IMR-90 (cell line): ENCODE measurements around the gene CA9. TPM values are rescaled to one million over a fixed set of nuclear protein-coding genes. Genes with fewer than 3 reads are reported as not detected.

Source experiments
- ATAC-seq: fragments of 200-7000 bp; cut with Tn5 transposase; 2 replicates; pipeline ENCODE4 v1.9.1; 2020; ENCODE audit warnings: low read depth, mild to moderate bottlenecking, moderate library complexity
- BruUV-seq: library from RNA; stranded (reverse); fragments of 400-500 nt; replicated peaks from 2 replicates; lab custom pipeline; 2021; lab: Mats Ljungman, UMichigan
- CTCF ChIA-PET: fragments of 300-600 bp; formaldehyde crosslinking; extraction: SDS; loops from one replicate; lab custom pipeline; 2021; ENCODE audit warnings: antibody characterized with exemption; lab: Yijun Ruan, JAX
- POLR2A ChIA-PET: fragments of 300-600 bp; sonication (Branson Sonifier 250); formaldehyde crosslinking; loops from one replicate; lab custom pipeline; 2022; ENCODE audit warnings: antibody characterized with exemption; ENCODE audit not compliant: unreplicated experiment; lab: Charles Lee
- DNase-seq: peaks from one replicate; pipeline ENCODE4 v3.0.0; 2013
- H2AFZ ChIP-seq: replicated peaks from 2 replicates; pipeline ENCODE3; 2013; ENCODE audit warnings: low read length, mild to moderate bottlenecking; ENCODE audit not compliant: poor library complexity
- H2AK5ac ChIP-seq: 2 replicates; pipeline ENCODE4 v1.6.1; 2013; ENCODE audit warnings: low read depth, low read length, inconsistent platforms
- H2AK9ac ChIP-seq: replicated peaks from 2 replicates; pipeline ENCODE3; 2013; ENCODE audit warnings: mild to moderate bottlenecking, low read depth, low read length, moderate library complexity; ENCODE audit not compliant: poor library complexity
- H2BK120ac ChIP-seq: 2 replicates; pipeline ENCODE4 v1.6.1; 2013; ENCODE audit warnings: low read depth, low read length, inconsistent platforms
- H2BK15ac ChIP-seq: 3 replicates; pipeline ENCODE4 v1.6.1; 2013; ENCODE audit warnings: low read depth, low read length, inconsistent platforms
- H2BK20ac ChIP-seq: 2 replicates; pipeline ENCODE4 v1.6.1; 2013; ENCODE audit warnings: low read depth, mild to moderate bottlenecking, inconsistent platforms, low read length, moderate library complexity
- H2BK5ac ChIP-seq: 2 replicates; pipeline ENCODE4 v1.6.1; 2013; ENCODE audit warnings: mild to moderate bottlenecking, low read depth, low read length, inconsistent platforms; ENCODE audit not compliant: poor library complexity, severe bottlenecking
- H3K14ac ChIP-seq: replicated peaks from 2 replicates; pipeline ENCODE4 v1.6.1; 2013; ENCODE audit warnings: low read depth, low read length, inconsistent platforms
- H3K18ac ChIP-seq: 2 replicates; pipeline ENCODE4 v1.6.1; 2013; ENCODE audit warnings: low read depth, low read length, control low read depth
- H3K23ac ChIP-seq: 2 replicates; pipeline ENCODE4 v1.6.1; 2013; ENCODE audit warnings: low read depth, low read length, inconsistent platforms
- H3K27ac ChIP-seq: 2 replicates; pipeline ENCODE4 v1.5.1; 2013; ENCODE audit warnings: mild to moderate bottlenecking, control low read depth, low read length; ENCODE audit not compliant: insufficient read depth
- H3K27me3 ChIP-seq: 2 replicates; pipeline ENCODE4 v1.6.1; 2013; ENCODE audit warnings: low read length; ENCODE audit not compliant: control insufficient read depth, insufficient read depth
- H3K36me3 ChIP-seq: 2 replicates; pipeline ENCODE4 v1.6.1; 2013; ENCODE audit warnings: low read length, mixed read lengths; ENCODE audit not compliant: control insufficient read depth, insufficient read depth
- H3K4ac ChIP-seq: 2 replicates; pipeline ENCODE4 v1.6.1; 2013; ENCODE audit warnings: low read depth, low read length, inconsistent platforms
- H3K4me1 ChIP-seq: 2 replicates; pipeline ENCODE4 v1.6.1; 2013; ENCODE audit warnings: low read length, mixed read lengths; ENCODE audit not compliant: control insufficient read depth, insufficient read depth
- H3K4me2 ChIP-seq: 2 replicates; pipeline ENCODE4 v1.6.1; 2013; ENCODE audit warnings: low read depth, mild to moderate bottlenecking, control low read depth, low read length, moderate library complexity
- H3K4me3 ChIP-seq: 2 replicates; pipeline ENCODE4 v1.5.1; 2013; ENCODE audit warnings: low read depth, mild to moderate bottlenecking, control low read depth, low read length, moderate library complexity; ENCODE audit not compliant: insufficient read depth
- H3K56ac ChIP-seq: 2 replicates; pipeline ENCODE4 v1.6.1; 2013; ENCODE audit warnings: low read length, inconsistent platforms; ENCODE audit not compliant: insufficient read depth; ENCODE audit errors: extremely low read depth
- H3K79me1 ChIP-seq, 2 experiments: 2 replicates each; pipeline ENCODE4 v1.6.1; 2013; ENCODE audit warnings: low read length in 2 of 2, inconsistent platforms in 1 of 2, low read depth in 1 of 2
- H3K9ac ChIP-seq: 2 replicates; pipeline ENCODE4 v1.6.1; 2013; ENCODE audit warnings: low read depth, low read length, control low read depth
- H3K9me1 ChIP-seq: 2 replicates; pipeline ENCODE4 v1.6.1; 2013; ENCODE audit warnings: low read length, inconsistent platforms; ENCODE audit not compliant: insufficient read depth
- H3K9me3 ChIP-seq: 2 replicates; pipeline ENCODE4 v1.6.1; 2013; ENCODE audit warnings: low read length; ENCODE audit not compliant: control insufficient read depth, insufficient read depth
- H4K20me1 ChIP-seq: 2 replicates; pipeline ENCODE4 v1.6.1; 2013; ENCODE audit warnings: low read length, inconsistent platforms; ENCODE audit not compliant: insufficient read depth
- H4K5ac ChIP-seq: 2 replicates; pipeline ENCODE4 v1.6.1; 2013; ENCODE audit warnings: mild to moderate bottlenecking, low read depth, low read length, control low read depth
- H4K8ac ChIP-seq, 2 experiments: 2 replicates each; pipeline ENCODE4 v1.6.1; 2013; ENCODE audit warnings: low read depth in 2 of 2, low read length in 2 of 2, control low read depth in 1 of 2, inconsistent platforms in 1 of 2
- H4K91ac ChIP-seq: 2 replicates; pipeline ENCODE4 v1.6.1; 2013; ENCODE audit warnings: low read depth, low read length, inconsistent platforms; ENCODE audit not compliant: insufficient read depth
- BHLHE40 ChIP-seq: fragments of 150-350 bp; IDR thresholded peaks from 2 replicates; pipeline ENCODE4 v1.6.1; 2016; ENCODE audit warnings: mild to moderate bottlenecking, low read depth, low read length
- FOS ChIP-seq: fragments of 150-350 bp; IDR thresholded peaks from 2 replicates; pipeline ENCODE4 v1.6.1; 2016; ENCODE audit warnings: low read depth, low read length
- NFE2L2 ChIP-seq: fragments of 150-350 bp; IDR thresholded peaks from 2 replicates; pipeline ENCODE4 v1.6.1; 2016; ENCODE audit warnings: low read depth, mild to moderate bottlenecking, low read length
- RAD21 ChIP-seq: IDR thresholded peaks from 2 replicates; pipeline ENCODE4 v1.6.1; 2012; ENCODE audit warnings: low read length, improper control_type of control experiment
- RCOR1 ChIP-seq: IDR thresholded peaks from 2 replicates; pipeline ENCODE4 v1.6.1; 2012; ENCODE audit warnings: mild to moderate bottlenecking, low read length, improper control_type of control experiment; ENCODE audit not compliant: insufficient replicate concordance
- SMC3 ChIP-seq: fragments of 150-350 bp; IDR thresholded peaks from 2 replicates; pipeline ENCODE4 v1.6.1; 2016; ENCODE audit warnings: low read depth, mild to moderate bottlenecking, antibody characterized with exemption, low read length, moderate library complexity
- WGBS, 2 experiments: methylation state at CpG; one replicate each; pipeline versions ENCODE4 v1.1.5 to v1.1.7; 2013; ENCODE audit warnings: missing lambda C conversion rate in 2 of 2; ENCODE audit not compliant: insufficient read length in 1 of 2; ENCODE audit errors: extremely low coverage in 2 of 2; 5-methylcytosine and 5-hydroxymethylcytosine counted together
- dilution Hi-C: fragments of 300-500 bp; cut with HindIII; formaldehyde crosslinking; loops from one replicate; pipeline ENCODE4 v1.14.3; 2018; ENCODE audit warnings: low sequenced_read_pairs; ENCODE audit not compliant: unreplicated experiment
- in situ Hi-C: fragments of 300-500 bp; cut with MboI; formaldehyde crosslinking; loops from 3 replicates; pipeline ENCODE4 v1.14.3; 2019; ENCODE audit warnings: low sequenced_read_pairs, inconsistent platforms, mixed read lengths
- intact Hi-C: fragments of 100-400 bp; cut with micrococcal nuclease; formaldehyde crosslinking; loops from 2 replicates; pipeline ENCODE4 v1.10.0; 2022
- polyA plus RNA-seq, 3 experiments: library from polyadenylated mRNA; depleted of rRNA; stranded (reverse); fragments of >200 nt; gene quantifications; 2 replicates each; pipeline ENCODE4 v1.2.3, GENCODE V29; 2012; ENCODE audit warnings: low replicate concordance in 1 of 3
- total RNA-seq: library from RNA; depleted of rRNA; stranded (reverse); fragments of >200 nt; gene quantifications from 2 replicates; pipeline ENCODE4 v1.2.3, GENCODE V29; 2012
- TF ChIP-seq, protein P1 (sequence below): fragments of 150-350 bp; IDR thresholded peaks from 2 replicates; pipeline ENCODE4 v1.6.1; 2016; ENCODE audit warnings: low read depth, mild to moderate bottlenecking, low read length, moderate library complexity, borderline replicate concordance
- TF ChIP-seq, protein P2 (sequence below): conservative IDR thresholded peaks from 2 replicates; pipeline ENCODE4 v1.5.1; 2012; ENCODE audit warnings: mild to moderate bottlenecking, low read depth, low read length, improper control_type of control experiment

The CA9 gene
- total and polyA plus RNA-seq, 2 of the 4 experiments (the other 2 are of a cell fraction): 0.54 to 3.9 TPM

DNA sequence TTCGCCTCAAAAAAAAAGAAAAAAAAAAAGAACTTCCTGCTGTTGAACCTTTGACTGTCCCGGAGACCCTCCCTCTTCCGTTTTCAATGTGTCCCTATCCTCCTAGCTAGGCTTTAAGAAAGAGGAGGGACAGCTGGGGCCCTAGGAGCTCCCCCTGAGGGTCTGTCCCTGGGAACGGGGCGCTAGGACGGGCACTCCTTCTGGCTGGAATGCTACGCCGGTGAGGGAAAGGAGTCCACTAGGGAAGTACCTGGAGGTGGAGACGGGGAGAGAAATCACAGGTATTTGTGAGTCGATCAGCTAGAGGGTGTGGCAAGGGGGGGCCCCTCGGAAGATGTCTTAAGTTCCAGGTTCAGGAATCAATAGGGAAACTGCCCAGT lies 27.6 kb upstream of the CA9 start:
- ChIA-PET CTCF (interaction anchor here (0.7 to 2.6 kb wide), 4 partner anchors 12 to 34 kb away, joined by 3 to 19 read pairs (median 8); partner anchors contain the start of genes CCDC107 and RMRP), POLR2A (interaction anchor here (0.5 kb wide), 1 partner anchor 77 kb away, joined by 6 read pairs; no protein-coding TSS in a partner anchor)
- H3K9me1 ChIP-seq: no peaks in the 10 kb centered on the region
- peaks cover 8% of the 10 kb centered on the region for H3K4me1 ChIP-seq
- no peaks in the 10 kb centered on the region for H3K27me3 ChIP-seq
- no peak overlapping the region; the same call in 1 of the 2 replicates for H2BK120ac ChIP-seq
- H4K5ac ChIP-seq: peak overlapping the region; percentile 71
- H3K36me3 ChIP-seq: no peaks in the 10 kb centered on the region
- intact Hi-C loops: no loop called here
- ATAC-seq: no peak; the same call in 1 of the 2 replicates
- peak overlapping the region; percentile 81 for H4K91ac ChIP-seq
- H3K4me3 ChIP-seq: peak overlapping the region; percentile 54
- peak overlapping the region; percentile 87 for H2AK9ac ChIP-seq
- H4K8ac ChIP-seq: peak overlapping the region; percentile 88 to 97
- no peak overlapping the region for H3K56ac ChIP-seq
- dilution Hi-C loops: no loop called here
- peak overlapping the region; percentile 97 for H2AFZ ChIP-seq
- H3K14ac ChIP-seq: peak overlapping the region; percentile 96
- peak overlapping the region; percentile 61 for H2BK5ac ChIP-seq
- H3K9me3 ChIP-seq: no peaks in the 10 kb centered on the region
- H3K23ac ChIP-seq: peak overlapping the region; percentile 91
- H3K9ac ChIP-seq: peak overlapping the region; percentile 73
- no peak overlapping the region for H2BK20ac ChIP-seq
- H2AK5ac ChIP-seq: no peak overlapping the region
- no peaks in the 10 kb centered on the region for H4K20me1 ChIP-seq
- in situ Hi-C loops: no loop called here
- WGBS, 2 experiments: 0% methylated on average over 1 of the region's 11 CpGs; no CpG with 5 or more reads in 1 of the 2 experiments
- H3K18ac ChIP-seq: peak overlapping the region; percentile 43
- H3K4me2 ChIP-seq: peak overlapping the region; percentile 82
- H3K79me1 ChIP-seq: 0 out of 4 replicates have a peak, but pooled peaks cover 0 to 4% of the 10 kb centered on the region in 2 experiments
- TSS peak; percentile 62 for BruUV-seq
- H3K4ac ChIP-seq: peak overlapping the region; percentile 87
- peak overlapping the region; percentile 61 for H3K27ac ChIP-seq
- DNase-seq: no peak
- H2BK15ac ChIP-seq: 0 out of 3 replicates have a peak overlapping the region, but pooled peaks have one; percentile 37
- TF ChIP-seq RCOR1 (no peak), RAD21 (no peak), FOS (no peak), SMC3 (no peak), NFE2L2 (no peak), BHLHE40 (no peak)
- TF ChIP-seq, protein P1, sequence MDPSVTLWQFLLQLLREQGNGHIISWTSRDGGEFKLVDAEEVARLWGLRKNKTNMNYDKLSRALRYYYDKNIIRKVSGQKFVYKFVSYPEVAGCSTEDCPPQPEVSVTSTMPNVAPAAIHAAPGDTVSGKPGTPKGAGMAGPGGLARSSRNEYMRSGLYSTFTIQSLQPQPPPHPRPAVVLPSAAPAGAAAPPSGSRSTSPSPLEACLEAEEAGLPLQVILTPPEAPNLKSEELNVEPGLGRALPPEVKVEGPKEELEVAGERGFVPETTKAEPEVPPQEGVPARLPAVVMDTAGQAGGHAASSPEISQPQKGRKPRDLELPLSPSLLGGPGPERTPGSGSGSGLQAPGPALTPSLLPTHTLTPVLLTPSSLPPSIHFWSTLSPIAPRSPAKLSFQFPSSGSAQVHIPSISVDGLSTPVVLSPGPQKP: no peak
- TF ChIP-seq, protein P2, sequence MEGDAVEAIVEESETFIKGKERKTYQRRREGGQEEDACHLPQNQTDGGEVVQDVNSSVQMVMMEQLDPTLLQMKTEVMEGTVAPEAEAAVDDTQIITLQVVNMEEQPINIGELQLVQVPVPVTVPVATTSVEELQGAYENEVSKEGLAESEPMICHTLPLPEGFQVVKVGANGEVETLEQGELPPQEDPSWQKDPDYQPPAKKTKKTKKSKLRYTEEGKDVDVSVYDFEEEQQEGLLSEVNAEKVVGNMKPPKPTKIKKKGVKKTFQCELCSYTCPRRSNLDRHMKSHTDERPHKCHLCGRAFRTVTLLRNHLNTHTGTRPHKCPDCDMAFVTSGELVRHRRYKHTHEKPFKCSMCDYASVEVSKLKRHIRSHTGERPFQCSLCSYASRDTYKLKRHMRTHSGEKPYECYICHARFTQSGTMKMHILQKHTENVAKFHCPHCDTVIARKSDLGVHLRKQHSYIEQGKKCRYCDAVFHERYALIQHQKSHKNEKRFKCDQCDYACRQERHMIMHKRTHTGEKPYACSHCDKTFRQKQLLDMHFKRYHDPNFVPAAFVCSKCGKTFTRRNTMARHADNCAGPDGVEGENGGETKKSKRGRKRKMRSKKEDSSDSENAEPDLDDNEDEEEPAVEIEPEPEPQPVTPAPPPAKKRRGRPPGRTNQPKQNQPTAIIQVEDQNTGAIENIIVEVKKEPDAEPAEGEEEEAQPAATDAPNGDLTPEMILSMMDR: no peak
